ENCODE data around the gene RAP1GAP2.

The RAP1GAP2 gene

DNA sequence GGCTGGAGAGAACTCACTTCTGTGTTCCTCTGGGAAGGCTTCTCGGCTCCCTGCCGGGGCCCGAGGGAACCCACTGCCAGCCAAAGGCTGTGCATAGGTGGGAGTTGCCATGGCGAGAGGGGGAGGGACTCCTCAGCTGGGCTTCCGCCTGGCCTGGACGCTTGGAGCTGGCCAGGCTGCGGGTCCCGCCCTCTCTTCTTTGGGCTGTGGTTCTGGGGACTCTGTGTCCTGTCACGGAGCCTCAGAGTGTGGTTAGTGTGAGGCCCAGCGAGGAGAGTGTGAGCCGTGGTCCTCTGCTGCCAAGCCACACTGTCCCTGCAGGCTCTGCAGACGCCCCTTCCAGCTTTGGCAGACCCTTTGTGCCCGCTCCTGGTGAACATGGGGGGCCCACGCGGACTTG lies 144.1 kb downstream of the RAP1GAP2 start:
- no peak for DNase-seq (ENCODE audit: low read depth in 1 of 2, low spot score in 1 of 2)

GRCh38 chr17:2943981-2944380 lies 147.7 kb downstream of the RAP1GAP2 start:
- no peak for DNase-seq (ENCODE audit: low read depth in 1 of 2, low spot score in 1 of 2)

DNA sequence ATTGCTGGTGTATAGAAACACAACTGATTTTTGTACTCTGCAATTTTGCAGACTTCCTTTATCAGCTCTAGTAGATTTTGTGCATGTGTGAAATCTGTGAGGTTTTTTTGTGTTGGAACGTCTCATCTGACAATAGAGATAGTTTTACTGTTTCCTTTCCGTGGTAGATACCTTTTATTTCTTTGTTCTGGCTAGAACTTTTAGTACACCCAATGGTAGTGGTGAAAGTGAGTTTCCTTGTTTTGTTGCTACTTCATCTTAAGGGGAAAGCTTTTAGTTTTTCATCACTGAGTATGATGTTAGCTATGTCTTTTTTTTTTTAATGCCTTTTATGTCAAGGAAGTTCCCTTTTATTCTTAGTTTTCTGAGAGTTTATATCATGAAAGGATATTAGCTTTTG lies 149.1 kb downstream of the RAP1GAP2 start:
- DNase-seq (ENCODE audit: low read depth in 1 of 2, low spot score in 1 of 2) = no peak

DNA sequence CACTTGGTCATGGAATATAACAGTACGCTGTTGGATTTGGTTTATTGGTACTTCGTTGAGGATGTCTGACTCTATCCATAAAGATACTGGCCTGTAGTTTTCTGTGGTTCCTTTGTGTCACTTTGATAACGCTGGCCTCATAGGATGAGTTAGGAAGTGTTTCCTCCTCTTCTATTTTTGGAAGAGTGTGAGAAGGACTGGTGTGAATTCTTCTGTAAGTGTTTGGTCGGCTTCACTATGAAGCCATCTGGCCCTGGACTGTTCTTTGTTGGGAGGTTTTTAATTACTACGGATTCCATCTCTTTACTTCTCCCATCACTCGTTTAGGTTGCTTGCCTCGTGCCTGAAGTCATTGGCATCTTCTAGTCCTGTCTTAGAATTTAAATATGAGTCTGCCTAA lies 149.9 kb downstream of the RAP1GAP2 start:
- DNase-seq (ENCODE audit: low read depth in 1 of 2, low spot score in 1 of 2) = no peak

- no peak for DNase-seq (ENCODE audit: low read depth in 1 of 2, low spot score in 1 of 2)
These were observed 151.3 kb downstream of the RAP1GAP2 start for GRCh38 chr17:2947588-2947950.

GRCh38 chr17:2947996-2948550 lies 151.8 kb downstream of the RAP1GAP2 start:
- no peak for DNase-seq (ENCODE audit: low read depth in 1 of 2, low spot score in 1 of 2)

GRCh38 chr17:2948721-2949468 lies 152.7 kb downstream of the RAP1GAP2 start:
- DNase-seq (ENCODE audit: low read depth in 1 of 2, low spot score in 1 of 2) = no peak

GRCh38 chr17:2949469-2950044 lies 153.3 kb downstream of the RAP1GAP2 start:
- no peak for DNase-seq (ENCODE audit: low read depth in 1 of 2, low spot score in 1 of 2)

DNA sequence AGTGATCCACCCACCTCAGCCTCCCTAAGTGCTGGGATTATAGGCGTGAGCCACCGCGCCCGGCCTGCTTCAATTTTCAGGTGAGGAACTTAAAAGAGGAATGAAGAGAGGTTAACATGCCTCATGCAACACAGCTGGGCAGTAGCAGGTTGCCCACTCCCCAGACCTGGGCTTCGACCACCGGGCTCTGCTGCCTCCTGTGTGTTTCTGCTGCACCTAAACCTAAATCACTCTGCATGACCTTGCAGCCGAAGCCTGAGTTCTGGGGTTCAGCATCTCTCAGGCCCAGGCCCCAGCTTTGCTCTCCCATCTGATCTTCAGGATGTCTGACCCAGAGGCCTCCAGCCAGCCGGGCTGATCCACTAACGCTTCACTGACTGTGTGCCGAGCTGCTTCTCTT lies 154.6 kb downstream of the RAP1GAP2 start:
- DNase-seq (ENCODE audit: low read depth in 1 of 2, low spot score in 1 of 2) = no peak

- DNase-seq (ENCODE audit: low read depth in 1 of 2, low spot score in 1 of 2) = no peak
These were observed 156.1 kb downstream of the RAP1GAP2 start for GRCh38 chr17:2952174-2952845.

DNA sequence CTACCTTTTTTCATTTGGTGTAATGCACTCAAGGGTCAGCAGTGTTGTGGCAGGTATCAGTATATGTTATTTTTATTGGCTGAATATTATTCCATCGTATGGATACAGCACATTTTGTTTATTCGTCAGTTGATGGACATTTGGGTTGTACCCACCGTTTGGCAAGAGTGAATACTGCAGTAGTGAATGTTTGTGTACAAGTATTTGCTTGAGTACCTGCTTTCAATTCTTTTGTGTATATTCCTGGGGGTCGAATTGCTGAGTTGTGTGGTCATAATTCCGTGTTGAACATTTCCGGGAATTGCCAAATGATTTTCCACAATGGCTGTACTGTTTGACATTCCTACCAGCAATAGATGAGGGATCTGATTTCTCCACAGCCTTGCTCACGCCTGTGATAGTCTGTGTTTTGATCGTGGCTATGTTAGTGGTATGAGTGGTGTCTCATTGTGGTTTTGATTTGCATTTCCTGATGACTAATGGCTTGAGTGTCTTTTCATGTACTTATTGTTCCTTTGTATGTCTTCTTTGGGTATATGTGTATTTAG lies 158.7 kb downstream of the RAP1GAP2 start:
- DNase-seq (ENCODE audit: low read depth in 1 of 2, low spot score in 1 of 2) = no peak

DNA sequence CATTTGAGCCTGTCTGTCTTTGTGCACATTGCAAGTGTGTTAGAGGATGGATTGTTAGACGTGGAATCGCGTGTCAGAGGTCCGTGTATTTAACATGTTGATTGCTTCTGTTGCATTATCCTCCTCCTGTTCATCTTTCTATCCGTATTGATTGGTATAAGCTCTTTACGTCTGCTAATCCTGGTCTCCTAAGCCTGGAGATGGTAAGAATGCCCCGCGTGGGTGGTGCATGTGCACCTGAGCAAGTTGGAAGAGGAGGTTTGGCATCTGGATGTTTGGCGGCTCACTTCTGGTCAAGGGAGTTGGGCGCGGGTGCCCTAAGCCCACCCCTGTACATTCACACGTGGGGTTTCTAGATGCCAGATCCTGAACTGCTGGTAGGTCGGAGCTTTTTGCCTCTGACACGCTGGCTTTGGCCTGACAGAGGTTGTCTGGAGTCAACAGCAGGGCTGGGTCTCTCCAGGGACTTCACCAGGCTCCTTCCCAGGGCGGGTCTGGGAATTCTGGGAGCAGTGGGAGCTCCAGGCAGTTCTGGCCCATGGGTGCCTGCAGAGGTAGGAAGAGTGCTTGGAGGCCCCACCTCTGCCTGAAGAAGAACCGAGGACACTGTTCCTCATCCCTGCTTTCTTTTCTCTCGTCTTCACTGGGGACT lies 159.8 kb downstream of the RAP1GAP2 start:
- DNase-seq (ENCODE audit: low read depth in 1 of 2, low spot score in 1 of 2) = no peak

GRCh38 chr17:2957631-2958286 lies 161.5 kb downstream of the RAP1GAP2 start:
- DNase-seq (ENCODE audit: low read depth in 1 of 2, low spot score in 1 of 2) = no peak

GRCh38 chr17:2958706-2959222 lies 162.5 kb downstream of the RAP1GAP2 start:
- no peak for DNase-seq (ENCODE audit: low read depth in 1 of 2, low spot score in 1 of 2)

DNA sequence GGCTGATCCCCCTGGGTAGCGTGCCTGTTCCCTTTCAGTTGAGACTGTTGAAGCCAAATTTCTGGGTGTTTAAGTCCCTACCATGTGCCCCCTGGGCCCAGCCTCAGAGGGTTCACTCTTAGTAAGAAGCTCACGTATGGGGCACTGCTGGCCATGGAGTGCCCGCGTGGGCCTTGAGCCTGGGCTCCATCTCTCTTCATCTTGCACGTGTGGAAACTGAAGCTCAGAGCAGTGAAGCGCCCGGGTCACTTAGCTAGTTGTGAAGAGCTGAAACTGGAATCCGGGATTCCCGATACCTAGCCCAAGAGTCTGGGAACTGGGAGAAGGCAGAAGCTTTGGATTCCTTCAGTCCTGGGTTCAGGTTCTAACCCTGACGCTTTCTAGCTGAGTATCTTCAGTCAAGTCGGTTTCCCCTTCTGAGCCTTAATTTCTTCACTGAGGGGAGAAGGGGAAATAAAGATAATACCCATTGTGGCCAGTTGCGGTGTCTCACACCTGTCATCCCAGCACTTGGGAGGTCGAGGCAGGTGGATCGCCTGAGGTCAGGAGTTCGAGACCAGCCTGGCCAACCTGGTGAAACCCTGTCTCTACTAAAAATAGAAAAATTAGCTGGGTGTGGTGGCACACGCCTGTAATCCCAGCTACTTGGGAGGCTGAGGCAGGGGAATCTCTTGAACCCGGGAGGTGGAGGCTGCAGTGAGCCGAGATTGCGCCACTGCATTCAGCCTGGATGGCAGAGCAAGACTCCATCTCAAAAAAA lies 163.3 kb downstream of the RAP1GAP2 start:
- no peak for DNase-seq (ENCODE audit: low read depth in 1 of 2, low spot score in 1 of 2)

DNA sequence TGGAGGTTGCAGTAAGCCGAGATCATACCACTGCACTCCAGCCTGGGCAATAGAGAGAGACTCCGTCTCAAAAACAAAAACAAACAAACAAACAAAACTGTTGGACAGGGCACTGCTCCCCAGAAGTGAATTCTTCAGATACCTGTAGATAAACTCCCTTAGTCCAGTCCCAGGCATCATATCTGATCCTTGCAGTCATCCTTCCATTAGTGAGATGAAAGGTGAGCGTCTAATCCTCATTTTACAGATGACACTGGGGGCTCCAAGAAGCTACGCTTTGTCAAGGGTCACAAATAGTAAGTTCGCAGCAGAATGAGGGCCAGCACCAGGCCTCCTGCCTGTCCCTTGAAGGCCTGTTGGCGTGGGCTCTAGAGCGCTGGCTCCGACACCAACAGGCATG lies 165.2 kb downstream of the RAP1GAP2 start:
- DNase-seq (ENCODE audit: low read depth in 1 of 2, low spot score in 1 of 2) = no peak

GRCh38 chr17:2962236-2962635 lies 166.0 kb downstream of the RAP1GAP2 start:
- no peak for DNase-seq (ENCODE audit: low read depth in 1 of 2, low spot score in 1 of 2)

DNA sequence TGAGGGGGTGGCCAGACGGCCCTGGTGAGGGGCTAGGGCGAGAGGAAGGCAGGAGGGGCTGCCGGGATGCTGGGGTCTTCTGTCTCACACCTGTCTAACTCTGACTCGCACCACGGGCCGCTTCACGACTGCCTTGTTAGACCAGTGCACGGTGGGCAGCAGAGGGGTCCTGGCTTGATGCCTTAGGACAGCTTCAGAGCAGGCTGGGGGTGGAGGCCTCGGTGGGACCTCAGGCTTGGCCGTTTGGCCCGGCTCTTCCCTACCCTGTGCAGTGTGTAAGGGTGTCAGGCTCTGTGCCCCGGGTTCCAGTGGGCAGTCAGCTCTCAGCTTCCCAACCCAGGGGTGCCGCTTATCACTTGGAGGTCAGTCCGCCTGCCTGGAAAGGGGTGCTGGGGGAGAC lies 166.5 kb downstream of the RAP1GAP2 start:
- no peak for DNase-seq (ENCODE audit: low read depth in 1 of 2, low spot score in 1 of 2)

- DNase-seq (ENCODE audit: low read depth in 1 of 2, low spot score in 1 of 2) = no peak
These were observed 167.2 kb downstream of the RAP1GAP2 start for GRCh38 chr17:2963332-2964027.

DNA sequence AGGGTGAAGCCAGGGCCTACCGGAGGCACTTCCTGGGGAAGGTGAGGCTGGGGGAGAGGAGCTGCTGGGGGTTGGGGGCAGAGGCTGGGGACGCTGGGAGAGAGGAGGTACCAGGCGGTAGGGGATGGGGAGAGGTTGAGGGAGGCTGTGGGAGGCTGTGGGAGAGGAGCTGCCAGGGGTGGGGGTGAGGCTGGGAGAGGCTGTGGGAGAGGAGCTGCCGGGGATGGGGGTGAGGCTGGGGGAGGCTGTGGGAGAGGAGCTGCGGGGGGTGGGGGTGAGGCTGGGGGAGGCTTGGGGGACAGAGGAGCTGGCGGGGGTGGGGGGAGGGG lies 167.8 kb downstream of the RAP1GAP2 start:
- DNase-seq (ENCODE audit: low read depth in 1 of 2, low spot score in 1 of 2) = no peak
